Mesenchymal stem cell (in vitro differentiated cells and primary cell): ENCODE data around the gene ABO.
"Not testable (repeated sequence)": the region's sequence is repeated elsewhere in the genome, so short reads cannot be mapped to it uniquely, and the experiment has no call there.

Experiments used
- DNase-seq: peaks from one replicate; pipeline ENCODE4 v3.0.0-alpha.2; 2013
- H2AFZ ChIP-seq: one replicate; pipeline ENCODE4 v1.6.1; 2013; ENCODE audit warnings: low read depth, mild to moderate bottlenecking, control low read depth, inconsistent platforms, low read length, moderate library complexity
- H2AK5ac ChIP-seq: 2 replicates; pipeline ENCODE4 v1.6.1; 2013; ENCODE audit warnings: low read length, moderate library complexity, mild to moderate bottlenecking, inconsistent platforms; ENCODE audit not compliant: severe bottlenecking
- H2BK120ac ChIP-seq: one replicate; pipeline ENCODE4 v1.6.1; 2013; ENCODE audit warnings: low read depth, mild to moderate bottlenecking, inconsistent platforms, low read length, moderate library complexity
- H2BK12ac ChIP-seq, 2 experiments: one replicate each; pipeline ENCODE4 v1.6.1; 2013; ENCODE audit warnings: inconsistent platforms in 2 of 2, low read length in 2 of 2, mild to moderate bottlenecking in 2 of 2, moderate library complexity in 2 of 2, control low read depth in 1 of 2
- H2BK15ac ChIP-seq: one replicate; pipeline ENCODE4 v1.6.1; 2013; ENCODE audit warnings: mild to moderate bottlenecking, low read depth, inconsistent platforms; ENCODE audit not compliant: poor library complexity, severe bottlenecking
- H2BK5ac ChIP-seq: 2 replicates; pipeline ENCODE4 v1.6.1; 2013; ENCODE audit warnings: low read depth, mild to moderate bottlenecking, low read length, control low read depth, inconsistent platforms; ENCODE audit not compliant: poor library complexity, severe bottlenecking
- H3K14ac ChIP-seq, 2 experiments: one replicate each; pipeline ENCODE4 v1.6.1; 2013; ENCODE audit warnings: inconsistent platforms in 2 of 2, low read length in 2 of 2, control low read depth in 1 of 2, mild to moderate bottlenecking in 1 of 2, moderate library complexity in 1 of 2
- H3K18ac ChIP-seq, 2 experiments: one replicate each; pipeline ENCODE4 v1.6.1; 2013; ENCODE audit warnings: inconsistent platforms in 2 of 2, low read length in 2 of 2, control low read depth in 1 of 2, low read depth in 1 of 2, mild to moderate bottlenecking in 1 of 2
- H3K23ac ChIP-seq, 2 experiments: one replicate each; pipeline ENCODE4 v1.6.1; 2013; ENCODE audit warnings: inconsistent platforms in 2 of 2, low read length in 2 of 2, mild to moderate bottlenecking in 2 of 2, moderate library complexity in 2 of 2, control low read depth in 1 of 2
- H3K27ac ChIP-seq: 2 replicates; pipeline ENCODE4 v1.5.1; 2013; ENCODE audit warnings: mild to moderate bottlenecking, moderate library complexity, low read length, control low read depth, inconsistent platforms; ENCODE audit not compliant: poor library complexity, severe bottlenecking
- H3K27me3 ChIP-seq, 2 experiments: 2 replicates each; pipeline versions ENCODE4 v1.6.1 to v1.7.0; 2013; ENCODE audit warnings: low read length in 2 of 2, mild to moderate bottlenecking in 2 of 2, moderate library complexity in 2 of 2, control low read depth in 1 of 2, inconsistent platforms in 1 of 2; ENCODE audit not compliant: control insufficient read depth in 1 of 2, insufficient read depth in 1 of 2
- H3K36me3 ChIP-seq, 2 experiments: 2 replicates each; pipeline versions ENCODE4 v1.6.1 to v1.7.0; 2013; ENCODE audit warnings: low read length in 2 of 2, control low read depth in 1 of 2, inconsistent platforms in 1 of 2, low read depth in 1 of 2, mild to moderate bottlenecking in 1 of 2; ENCODE audit not compliant: insufficient read depth in 2 of 2, control insufficient read depth in 1 of 2
- H3K4ac ChIP-seq, 2 experiments: one replicate each; pipeline ENCODE4 v1.6.1; 2013; ENCODE audit warnings: inconsistent platforms in 2 of 2, low read length in 2 of 2, mild to moderate bottlenecking in 2 of 2, moderate library complexity in 2 of 2, control low read depth in 1 of 2, low read depth in 1 of 2
- H3K4me1 ChIP-seq: 2 replicates; pipeline ENCODE4 v1.6.1; 2013; ENCODE audit warnings: low read depth, low read length, control low read depth; ENCODE audit not compliant: control insufficient read depth, insufficient read depth
- H3K4me2 ChIP-seq: 2 replicates; pipeline ENCODE4 v1.6.1; 2013; ENCODE audit warnings: low read length, mild to moderate bottlenecking, inconsistent platforms; ENCODE audit not compliant: poor library complexity, severe bottlenecking
- H3K4me3 ChIP-seq, 2 experiments: 2 replicates each; pipeline versions ENCODE4 v1.5.1 to v1.7.0; 2013; ENCODE audit warnings: low read length in 2 of 2, mild to moderate bottlenecking in 2 of 2, control low read depth in 1 of 2, low read depth in 1 of 2; ENCODE audit not compliant: insufficient read depth in 1 of 2
- H3K79me1 ChIP-seq: replicated peaks from 2 replicates; pipeline ENCODE4 v1.6.1; 2013; ENCODE audit warnings: mild to moderate bottlenecking, control low read depth, low read length, inconsistent platforms; ENCODE audit not compliant: poor library complexity, severe bottlenecking
- H3K9ac ChIP-seq: 2 replicates; pipeline ENCODE4 v1.7.0; 2013; ENCODE audit warnings: mild to moderate bottlenecking, low read length, moderate library complexity
- H3K9me3 ChIP-seq: 2 replicates; pipeline ENCODE4 v1.7.0; 2013; ENCODE audit warnings: mild to moderate bottlenecking, low read length; ENCODE audit not compliant: control insufficient read depth
- H4K8ac ChIP-seq: one replicate; pipeline ENCODE4 v1.6.1; 2013; ENCODE audit warnings: inconsistent platforms, mild to moderate bottlenecking, low read length, moderate library complexity
- H4K91ac ChIP-seq: one replicate; pipeline ENCODE4 v1.6.1; 2013; ENCODE audit warnings: mild to moderate bottlenecking, low read length, inconsistent platforms
- WGBS: methylation state at CpG from one replicate; pipeline ENCODE4 v1.1.7; 2013; ENCODE audit warnings: mixed read lengths; 5-methylcytosine and 5-hydroxymethylcytosine counted together

The ABO gene

GRCh38 chr9:133273098-133273497 lies 1.9 kb downstream of the ABO start:
- H3K79me1 ChIP-seq = no peaks in the 10 kb centered on the region
- no peak overlapping the region for H3K23ac ChIP-seq
- no peak overlapping the region for H3K4ac ChIP-seq
- peaks cover 43 to 78% of the 10 kb centered on the region in 2 experiments for H3K27me3 ChIP-seq
- 80% methylated on average over 6 of the region's 7 CpGs for WGBS
- H3K27ac ChIP-seq = no peak overlapping the region
- peaks cover 8% of the 10 kb centered on the region for H3K4me1 ChIP-seq
- no peak overlapping the region for H3K4me3 ChIP-seq
- DNase-seq = no peak
- no peak overlapping the region for H2BK120ac ChIP-seq
- no peaks in the 10 kb centered on the region for H3K9me3 ChIP-seq
- H2AFZ ChIP-seq = no peak overlapping the region
- no peak overlapping the region for H4K8ac ChIP-seq
- no peak overlapping the region for H3K9ac ChIP-seq
- no peaks in the 10 kb centered on the region for H3K36me3 ChIP-seq
- H3K18ac ChIP-seq = no peak overlapping the region
- no peak overlapping the region for H3K4me2 ChIP-seq
- H2BK12ac ChIP-seq = no peak overlapping the region
- H2BK5ac ChIP-seq = no peak overlapping the region
- H3K14ac ChIP-seq = no peak overlapping the region
- no peak overlapping the region for H4K91ac ChIP-seq
- H2BK15ac ChIP-seq = no peak overlapping the region
- H2AK5ac ChIP-seq = no peak overlapping the region

GRCh38 chr9:133269537-133270362 lies 5.3 kb downstream of the ABO start:
- Histone ChIP-seq H3K14ac (no peak overlapping the region), H3K18ac (no peak overlapping the region), H3K4ac (no peak overlapping the region), H2BK12ac (no peak overlapping the region), H4K91ac (no peak overlapping the region), H4K8ac (no peak overlapping the region), H3K79me1 (no peaks in the 10 kb centered on the region), H3K27ac (no peak overlapping the region), H3K4me1 (peaks cover under 1% of the 10 kb centered on the region), H3K23ac (no peak overlapping the region), H2BK15ac (no peak overlapping the region), H3K9ac (no peak overlapping the region), H2AFZ (no peak overlapping the region), H2BK5ac (no peak overlapping the region), H3K27me3 (peaks cover 19 to 56% of the 10 kb centered on the region in 2 experiments), H3K4me2 (no peak overlapping the region), H2AK5ac (no peak overlapping the region), H3K9me3 (no peaks in the 10 kb centered on the region), H3K36me3 (no peaks in the 10 kb centered on the region), H2BK120ac (no peak overlapping the region), H3K4me3 (no peak overlapping the region)
- DNase-seq = no peak
- 85% methylated on average over 8 of the region's 9 CpGs for WGBS

- H2BK15ac ChIP-seq, H4K91ac ChIP-seq, H3K4me3 ChIP-seq, H2AK5ac ChIP-seq, H2BK12ac ChIP-seq, H3K23ac ChIP-seq, H2BK120ac ChIP-seq, H3K18ac ChIP-seq, H3K14ac ChIP-seq, H2AFZ ChIP-seq, H3K36me3 ChIP-seq, H3K4ac ChIP-seq, H3K9me3 ChIP-seq, DNase-seq, H3K27ac ChIP-seq, H3K9ac ChIP-seq, H3K4me1 ChIP-seq, H3K79me1 ChIP-seq, H4K8ac ChIP-seq, H2BK5ac ChIP-seq, H3K4me2 ChIP-seq: not testable (repeated sequence)
- WGBS = 67% methylated on average over 1 of the region's 2 CpGs
- H3K27me3 ChIP-seq = peaks cover 14 to 51% of the 10 kb centered on the region in 2 experiments
These were observed 5.9 kb downstream of the ABO start for GRCh38 chr9:133269136-133269535.

GRCh38 chr9:133268335-133269056 lies 6.5 kb downstream of the ABO start:
- Histone ChIP-seq H3K4me2 (no peak overlapping the region), H3K9me3 (no peaks in the 10 kb centered on the region), H2AFZ (no peak overlapping the region), H2BK15ac (no peak overlapping the region), H3K23ac (no peak overlapping the region), H2BK12ac (no peak overlapping the region), H4K91ac (no peak overlapping the region), H3K4me3 (no peak overlapping the region), H3K4ac (no peak overlapping the region), H3K4me1 (no peaks in the 10 kb centered on the region), H3K18ac (no peak overlapping the region), H3K27me3 (peaks cover 10 to 51% of the 10 kb centered on the region in 2 experiments), H3K14ac (no peak overlapping the region), H3K36me3 (no peaks in the 10 kb centered on the region), H2BK5ac (no peak overlapping the region), H2AK5ac (no peak overlapping the region), H3K27ac (no peak overlapping the region), H3K9ac (no peak overlapping the region), H4K8ac (no peak overlapping the region), H2BK120ac (no peak overlapping the region), H3K79me1 (no peaks in the 10 kb centered on the region)
- DNase-seq = no peak
- 79% methylated on average over 8 of the region's 9 CpGs for WGBS
